ENCODE measurements around the gene IGHMBP2.

Gene IGHMBP2

GRCh38 chr11:68935066-68935465, 31.4 kb downstream of the IGHMBP2 start:
- TF ChIP-seq CTCF (IDR thresholded peaks at IDR 0.05), result no peak

- TF ChIP-seq CTCF (IDR thresholded peaks at IDR 0.05), result no peak
Measured at GRCh38 chr11:68935516-68936357, 32.0 kb downstream of the IGHMBP2 start.

- TF ChIP-seq CTCF (IDR thresholded peaks at IDR 0.05), result no peak
Measured at GRCh38 chr11:68936358-68936636, 32.6 kb downstream of the IGHMBP2 start.

GRCh38 chr11:68936676-68937620, 33.3 kb downstream of the IGHMBP2 start:
- no peak for TF ChIP-seq CTCF (IDR thresholded peaks at IDR 0.05)

- TF ChIP-seq CTCF (IDR thresholded peaks at IDR 0.05), result no peak
Measured at GRCh38 chr11:68938088-68938487, 34.4 kb downstream of the IGHMBP2 start.

- no peak for TF ChIP-seq CTCF (IDR thresholded peaks at IDR 0.05)
Measured at GRCh38 chr11:68938816-68939582, 35.3 kb downstream of the IGHMBP2 start.
